NCI-H1092 treated with DMSO at 0.1 percent for 48 hours (cell line): Measurements from ENCODE around the gene FABP2.
A peak's percentile ranks its signal among the peaks of the same experiment; 100 is the strongest.
"Not testable (repeated sequence)": the region's sequence is repeated elsewhere in the genome, so short reads cannot be mapped to it uniquely, and the experiment has no call there.

Source experiments
- DNase-seq: peaks from one replicate; lab custom pipeline; 2025; lab: John Stamatoyannopoulos, UW

FABP2 gene

GRCh38 chr4:119321921-119322687 lies at the start of gene FABP2:
Gene FABP2, minus strand, starts transcription at chr4:119322138. Its CDS starts 36 bp downstream, at chr4:119322102.
- no peak for DNase-seq

GRCh38 chr4:119370951-119371683 lies 49.2 kb upstream of the FABP2 start:
- not testable (repeated sequence) for DNase-seq

- not testable (repeated sequence) for DNase-seq
These were observed 48.5 kb upstream of the FABP2 start for GRCh38 chr4:119370392-119370791.

- DNase-seq, result not testable (repeated sequence)
These were observed 44.9 kb upstream of the FABP2 start for GRCh38 chr4:119366802-119367201.

- DNase-seq, result not testable (repeated sequence)
These were observed 42.3 kb upstream of the FABP2 start for GRCh38 chr4:119364203-119364602.

- DNase-seq, result not testable (repeated sequence)
These were observed 41.4 kb upstream of the FABP2 start for GRCh38 chr4:119363372-119363771.

GRCh38 chr4:119362413-119362812 lies 40.5 kb upstream of the FABP2 start:
- DNase-seq, result not testable (repeated sequence)

GRCh38 chr4:119359873-119360272 lies 37.9 kb upstream of the FABP2 start:
- DNase-seq, result not testable (repeated sequence)

- DNase-seq, result not testable (repeated sequence)
These were observed 34.9 kb upstream of the FABP2 start for GRCh38 chr4:119356796-119357195.

GRCh38 chr4:119356041-119356440 lies 34.1 kb upstream of the FABP2 start:
- not testable (repeated sequence) for DNase-seq

GRCh38 chr4:119353364-119353763 lies 31.4 kb upstream of the FABP2 start:
- DNase-seq, result not testable (repeated sequence)

GRCh38 chr4:119348169-119348568 lies 26.2 kb upstream of the FABP2 start:
- not testable (repeated sequence) for DNase-seq

- DNase-seq, result not testable (repeated sequence)
These were observed 21.4 kb upstream of the FABP2 start for GRCh38 chr4:119343293-119343692.

GRCh38 chr4:119339895-119340294 lies 18.0 kb upstream of the FABP2 start:
- not testable (repeated sequence) for DNase-seq

- no peak for DNase-seq
These were observed 15.1 kb upstream of the FABP2 start for GRCh38 chr4:119337010-119337409.

GRCh38 chr4:119336332-119336979 lies 14.5 kb upstream of the FABP2 start:
- not testable (repeated sequence) for DNase-seq

GRCh38 chr4:119329835-119330620 lies 8.1 kb upstream of the FABP2 start:
- no peak for DNase-seq

GRCh38 chr4:119328695-119329094 lies 6.8 kb upstream of the FABP2 start:
- no peak for DNase-seq

- DNase-seq, result no peak
These were observed 3.9 kb downstream of the FABP2 start for GRCh38 chr4:119317990-119318389.

GRCh38 chr4:119315036-119315435 lies 6.9 kb downstream of the FABP2 start:
- DNase-seq, result no peak

GRCh38 chr4:119314356-119314755 lies 7.6 kb downstream of the FABP2 start:
- peak; percentile 30 for DNase-seq

- DNase-seq, result no peak
These were observed 8.7 kb downstream of the FABP2 start for GRCh38 chr4:119313237-119313636.
